GM12878 (cell line): ENCODE measurements around the gene LRRC41.

Experiments used
- BHLHE40 ChIP-seq, 2 experiments: fragments of 450-650 bp in 1 of 2; IDR thresholded peaks; 2 replicates each; pipeline ENCODE4 v1.6.1; 2011 to 2017; ENCODE audit warnings: low read depth in 2 of 2, borderline replicate concordance in 1 of 2, improper control_type of control experiment in 1 of 2, low read length in 1 of 2, mild to moderate bottlenecking in 1 of 2
- CBX3 ChIP-seq: fragments of 200-600 bp; sonication (generic); IDR thresholded peaks from 2 replicates; pipeline ENCODE4 v1.6.1; 2016; ENCODE audit warnings: low read depth, borderline replicate concordance
- FOXK2 ChIP-seq: fragments of 450-650 bp; IDR thresholded peaks from 2 replicates; pipeline ENCODE4 v1.6.1; 2017; ENCODE audit warnings: mild to moderate bottlenecking, moderate library complexity
- IRF4 ChIP-seq: IDR thresholded peaks from 2 replicates; pipeline ENCODE4 v1.6.1; 2011; ENCODE audit warnings: low read depth, low read length
- MTA3 ChIP-seq: IDR thresholded peaks from 2 replicates; pipeline ENCODE4 v1.6.1; 2012; ENCODE audit warnings: low read length, inconsistent platforms, borderline replicate concordance
- POLR2A ChIP-seq: IDR thresholded peaks from 2 replicates; pipeline ENCODE4 v1.6.1; 2011; ENCODE audit warnings: low read depth, mild to moderate bottlenecking, low read length
- RAD21 ChIP-seq: IDR thresholded peaks from 2 replicates; pipeline ENCODE4 v1.6.1; 2011; ENCODE audit warnings: mild to moderate bottlenecking, low read depth, low read length, moderate library complexity; ENCODE audit not compliant: insufficient read depth
- SREBF2 ChIP-seq: IDR thresholded peaks from 2 replicates; pipeline ENCODE4 v1.6.1; 2012; ENCODE audit warnings: mild to moderate bottlenecking, low read length
- TF ChIP-seq, protein P1 (sequence below), 3 experiments: IDR thresholded peaks in 2 of 3; conservative IDR thresholded peaks in 1 of 3; 2 replicates each; pipeline ENCODE4 v1.5.1; 2011; ENCODE audit warnings: low read depth in 3 of 3, low read length in 3 of 3, mild to moderate bottlenecking in 3 of 3, control low read depth in 2 of 3, moderate library complexity in 2 of 3, inconsistent platforms in 1 of 3, mixed read lengths in 1 of 3; ENCODE audit not compliant: control insufficient read depth in 2 of 3, insufficient read depth in 1 of 3; ENCODE audit errors: extremely low read depth in 1 of 3
- TF ChIP-seq, protein P2 (sequence below): fragments of 450-650 bp; formaldehyde crosslinking; IDR thresholded peaks from 2 replicates; pipeline ENCODE4 v1.4.0; 2020; ENCODE audit warnings: mild to moderate bottlenecking, moderate library complexity
- TF ChIP-seq, protein P3 (sequence below): fragments of 450-650 bp; IDR thresholded peaks from 2 replicates; pipeline ENCODE4 v1.6.1; 2016; ENCODE audit warnings: mild to moderate bottlenecking
- TF ChIP-seq, protein P4 (sequence below): IDR thresholded peaks from 2 replicates; pipeline ENCODE4 v1.6.1; 2012; ENCODE audit warnings: low read depth, low read length, improper control_type of control experiment

DNA sequence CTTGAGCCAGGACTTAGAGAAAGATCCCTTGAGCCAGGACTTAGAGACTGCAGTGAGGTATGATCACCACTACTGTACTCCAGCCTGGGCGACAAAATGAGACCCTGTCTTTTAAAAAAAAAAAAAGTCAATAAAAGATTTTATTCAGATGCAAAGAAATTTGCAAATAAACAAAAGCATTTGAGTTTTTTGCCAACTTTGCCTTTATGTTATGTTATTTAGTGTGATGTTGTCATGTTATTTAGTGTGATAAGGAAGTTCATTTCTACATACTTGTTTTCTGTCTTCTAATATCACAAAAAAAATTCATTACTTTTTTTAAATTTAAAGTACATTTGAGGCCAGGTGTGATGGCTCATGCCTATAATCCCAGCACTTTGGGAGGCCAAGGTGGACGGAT lies 46.9 kb downstream of the LRRC41 start:
- TF ChIP-seq, protein P1, sequence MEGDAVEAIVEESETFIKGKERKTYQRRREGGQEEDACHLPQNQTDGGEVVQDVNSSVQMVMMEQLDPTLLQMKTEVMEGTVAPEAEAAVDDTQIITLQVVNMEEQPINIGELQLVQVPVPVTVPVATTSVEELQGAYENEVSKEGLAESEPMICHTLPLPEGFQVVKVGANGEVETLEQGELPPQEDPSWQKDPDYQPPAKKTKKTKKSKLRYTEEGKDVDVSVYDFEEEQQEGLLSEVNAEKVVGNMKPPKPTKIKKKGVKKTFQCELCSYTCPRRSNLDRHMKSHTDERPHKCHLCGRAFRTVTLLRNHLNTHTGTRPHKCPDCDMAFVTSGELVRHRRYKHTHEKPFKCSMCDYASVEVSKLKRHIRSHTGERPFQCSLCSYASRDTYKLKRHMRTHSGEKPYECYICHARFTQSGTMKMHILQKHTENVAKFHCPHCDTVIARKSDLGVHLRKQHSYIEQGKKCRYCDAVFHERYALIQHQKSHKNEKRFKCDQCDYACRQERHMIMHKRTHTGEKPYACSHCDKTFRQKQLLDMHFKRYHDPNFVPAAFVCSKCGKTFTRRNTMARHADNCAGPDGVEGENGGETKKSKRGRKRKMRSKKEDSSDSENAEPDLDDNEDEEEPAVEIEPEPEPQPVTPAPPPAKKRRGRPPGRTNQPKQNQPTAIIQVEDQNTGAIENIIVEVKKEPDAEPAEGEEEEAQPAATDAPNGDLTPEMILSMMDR (IDR thresholded peaks at IDR 0.05 in 2 of 3, conservative IDR thresholded peaks at IDR 0.05 in 1 of 3; ENCODE audit: control insufficient read depth in 2 of 3, extremely low read depth in 1 of 3, insufficient read depth in 1 of 3, low read depth in 3 of 3, low read length in 3 of 3): no peak
- no peak for TF ChIP-seq RAD21
- TF ChIP-seq, protein P2, sequence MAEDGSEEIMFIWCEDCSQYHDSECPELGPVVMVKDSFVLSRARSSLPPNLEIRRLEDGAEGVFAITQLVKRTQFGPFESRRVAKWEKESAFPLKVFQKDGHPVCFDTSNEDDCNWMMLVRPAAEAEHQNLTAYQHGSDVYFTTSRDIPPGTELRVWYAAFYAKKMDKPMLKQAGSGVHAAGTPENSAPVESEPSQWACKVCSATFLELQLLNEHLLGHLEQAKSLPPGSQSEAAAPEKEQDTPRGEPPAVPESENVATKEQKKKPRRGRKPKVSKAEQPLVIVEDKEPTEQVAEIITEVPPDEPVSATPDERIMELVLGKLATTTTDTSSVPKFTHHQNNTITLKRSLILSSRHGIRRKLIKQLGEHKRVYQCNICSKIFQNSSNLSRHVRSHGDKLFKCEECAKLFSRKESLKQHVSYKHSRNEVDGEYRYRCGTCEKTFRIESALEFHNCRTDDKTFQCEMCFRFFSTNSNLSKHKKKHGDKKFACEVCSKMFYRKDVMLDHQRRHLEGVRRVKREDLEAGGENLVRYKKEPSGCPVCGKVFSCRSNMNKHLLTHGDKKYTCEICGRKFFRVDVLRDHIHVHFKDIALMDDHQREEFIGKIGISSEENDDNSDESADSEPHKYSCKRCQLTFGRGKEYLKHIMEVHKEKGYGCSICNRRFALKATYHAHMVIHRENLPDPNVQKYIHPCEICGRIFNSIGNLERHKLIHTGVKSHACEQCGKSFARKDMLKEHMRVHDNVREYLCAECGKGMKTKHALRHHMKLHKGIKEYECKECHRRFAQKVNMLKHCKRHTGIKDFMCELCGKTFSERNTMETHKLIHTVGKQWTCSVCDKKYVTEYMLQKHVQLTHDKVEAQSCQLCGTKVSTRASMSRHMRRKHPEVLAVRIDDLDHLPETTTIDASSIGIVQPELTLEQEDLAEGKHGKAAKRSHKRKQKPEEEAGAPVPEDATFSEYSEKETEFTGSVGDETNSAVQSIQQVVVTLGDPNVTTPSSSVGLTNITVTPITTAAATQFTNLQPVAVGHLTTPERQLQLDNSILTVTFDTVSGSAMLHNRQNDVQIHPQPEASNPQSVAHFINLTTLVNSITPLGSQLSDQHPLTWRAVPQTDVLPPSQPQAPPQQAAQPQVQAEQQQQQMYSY (CRISPR knock-in tag): no peak
- TF ChIP-seq BHLHE40 (IDR thresholded peaks at IDR 0.05; ENCODE audit: borderline replicate concordance in 1 of 2, low read depth in 2 of 2, low read length in 1 of 2): no peak
- TF ChIP-seq, protein P3, sequence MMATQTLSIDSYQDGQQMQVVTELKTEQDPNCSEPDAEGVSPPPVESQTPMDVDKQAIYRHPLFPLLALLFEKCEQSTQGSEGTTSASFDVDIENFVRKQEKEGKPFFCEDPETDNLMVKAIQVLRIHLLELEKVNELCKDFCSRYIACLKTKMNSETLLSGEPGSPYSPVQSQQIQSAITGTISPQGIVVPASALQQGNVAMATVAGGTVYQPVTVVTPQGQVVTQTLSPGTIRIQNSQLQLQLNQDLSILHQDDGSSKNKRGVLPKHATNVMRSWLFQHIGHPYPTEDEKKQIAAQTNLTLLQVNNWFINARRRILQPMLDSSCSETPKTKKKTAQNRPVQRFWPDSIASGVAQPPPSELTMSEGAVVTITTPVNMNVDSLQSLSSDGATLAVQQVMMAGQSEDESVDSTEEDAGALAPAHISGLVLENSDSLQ: no peak
- TF ChIP-seq POLR2A: no peak
- no peak for TF ChIP-seq IRF4
- TF ChIP-seq, protein P4, sequence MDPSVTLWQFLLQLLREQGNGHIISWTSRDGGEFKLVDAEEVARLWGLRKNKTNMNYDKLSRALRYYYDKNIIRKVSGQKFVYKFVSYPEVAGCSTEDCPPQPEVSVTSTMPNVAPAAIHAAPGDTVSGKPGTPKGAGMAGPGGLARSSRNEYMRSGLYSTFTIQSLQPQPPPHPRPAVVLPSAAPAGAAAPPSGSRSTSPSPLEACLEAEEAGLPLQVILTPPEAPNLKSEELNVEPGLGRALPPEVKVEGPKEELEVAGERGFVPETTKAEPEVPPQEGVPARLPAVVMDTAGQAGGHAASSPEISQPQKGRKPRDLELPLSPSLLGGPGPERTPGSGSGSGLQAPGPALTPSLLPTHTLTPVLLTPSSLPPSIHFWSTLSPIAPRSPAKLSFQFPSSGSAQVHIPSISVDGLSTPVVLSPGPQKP: no peak
- no peak for TF ChIP-seq FOXK2
- no peak for TF ChIP-seq CBX3
- TF ChIP-seq MTA3: no peak
- TF ChIP-seq SREBF2: no peak
